Kidney epithelial cell (primary cell): ENCODE results near the gene DCAF5. TPM values are rescaled to one million over a fixed set of nuclear protein-coding genes. Genes with fewer than 3 reads are reported as not detected.
"Not testable (repeated sequence)": the region's sequence is repeated elsewhere in the genome, so short reads cannot be mapped to it uniquely, and the experiment has no call there.

ENCODE experiments used
- DNase-seq: peaks from one replicate; pipeline ENCODE4 v3.0.0-alpha.2; 2010; ENCODE audit warnings: low read depth
- H3K27me3 ChIP-seq: 2 replicates; pipeline ENCODE4 v1.6.0; 2011; ENCODE audit warnings: low read length; ENCODE audit not compliant: control insufficient read depth, insufficient read depth
- H3K36me3 ChIP-seq: 2 replicates; pipeline ENCODE4 v1.5.1; 2011; ENCODE audit warnings: low read length; ENCODE audit not compliant: control insufficient read depth, insufficient read depth
- H3K4me3 ChIP-seq: 2 replicates; pipeline ENCODE4 v1.5.1; 2011; ENCODE audit warnings: low read depth, mild to moderate bottlenecking, control low read depth, low read length
- CTCF ChIP-seq: IDR thresholded peaks from 2 replicates; pipeline ENCODE4 v1.5.1; 2011; ENCODE audit warnings: mild to moderate bottlenecking, moderate library complexity, low read length, control low read depth, inconsistent platforms; ENCODE audit not compliant: insufficient read depth, poor library complexity, severe bottlenecking
- total RNA-seq: library from RNA; depleted of rRNA; stranded (reverse); fragments of >200 nt; gene quantifications from 2 replicates; pipeline ENCODE4 v1.2.3, GENCODE V29; 2015

Gene DCAF5
- total RNA-seq, 1 donor from 2014 or later, result 23.6 TPM

DNA sequence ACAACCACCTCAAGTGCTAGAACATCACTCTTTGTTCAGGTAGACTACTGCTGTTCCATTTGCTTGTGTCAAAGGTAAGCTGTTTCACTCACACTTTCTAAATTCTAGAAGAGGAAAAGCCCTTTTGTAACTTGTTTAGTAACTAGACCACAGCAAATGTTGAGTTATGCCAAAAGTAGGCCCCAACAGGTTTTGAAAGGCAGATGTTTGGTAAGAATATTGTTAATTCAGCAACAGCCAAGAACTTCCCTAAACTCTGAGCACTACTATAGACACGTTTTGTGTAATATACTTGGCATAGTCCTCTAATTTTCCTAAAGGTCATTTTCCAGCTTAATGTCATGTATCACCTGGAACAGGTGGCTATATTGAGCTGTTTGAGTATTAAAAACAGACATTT is 79.0 kb downstream of the DCAF5 start:
- H3K36me3 ChIP-seq, result no peaks in the 10 kb centered on the region
- TF ChIP-seq CTCF, result no peak
- H3K4me3 ChIP-seq, result no peak overlapping the region
- no peaks in the 10 kb centered on the region for H3K27me3 ChIP-seq
- DNase-seq, result no peak

- no peak for DNase-seq
- TF ChIP-seq CTCF, result no peak
- H3K27me3 ChIP-seq, result no peaks in the 10 kb centered on the region
- no peaks in the 10 kb centered on the region for H3K36me3 ChIP-seq
- H3K4me3 ChIP-seq, result no peak overlapping the region
These were observed 79.5 kb downstream of the DCAF5 start for GRCh38 chr14:69073429-69073828.

- TF ChIP-seq CTCF, result no peak
- no peak for DNase-seq
- H3K4me3 ChIP-seq, result no peak overlapping the region
- H3K36me3 ChIP-seq, result no peaks in the 10 kb centered on the region
- no peaks in the 10 kb centered on the region for H3K27me3 ChIP-seq
These were observed 80.3 kb downstream of the DCAF5 start for GRCh38 chr14:69072584-69072983.

DNA sequence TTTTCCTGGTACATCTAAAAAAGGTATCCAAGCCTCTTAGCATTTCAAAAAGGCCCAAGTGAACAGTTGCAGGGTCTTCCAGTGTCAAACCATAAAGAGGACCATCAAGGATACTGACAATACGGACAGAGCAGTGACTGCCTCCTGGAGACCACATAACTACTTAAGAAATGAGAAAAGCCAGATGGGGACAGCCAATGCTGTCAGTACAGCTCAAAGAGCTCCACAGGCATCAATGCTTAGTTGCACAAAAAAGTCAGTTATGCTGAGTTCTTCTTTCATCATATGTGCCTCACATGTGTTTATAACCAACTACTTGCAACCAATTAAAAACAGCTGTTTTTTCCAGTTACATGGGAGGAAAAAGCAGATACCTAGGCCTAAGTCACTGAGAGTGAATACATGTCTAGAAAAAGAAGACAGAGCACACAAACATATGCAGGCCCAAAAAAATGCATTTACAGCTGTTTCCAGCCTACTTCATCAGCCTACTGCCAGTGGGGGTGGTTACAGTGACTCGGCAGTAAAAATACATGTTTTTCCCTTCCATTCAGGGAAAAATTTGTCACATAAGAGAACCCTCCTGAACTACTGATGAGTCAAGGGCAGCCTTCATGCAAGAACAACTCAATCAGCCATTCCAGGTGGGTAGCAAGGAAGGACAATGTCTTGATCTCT is 84.0 kb downstream of the DCAF5 start:
- Histone ChIP-seq H3K4me3 (no peak overlapping the region), H3K36me3 (no peaks in the 10 kb centered on the region), H3K27me3 (no peaks in the 10 kb centered on the region)
- no peak for TF ChIP-seq CTCF
- DNase-seq, result no peak

DNA sequence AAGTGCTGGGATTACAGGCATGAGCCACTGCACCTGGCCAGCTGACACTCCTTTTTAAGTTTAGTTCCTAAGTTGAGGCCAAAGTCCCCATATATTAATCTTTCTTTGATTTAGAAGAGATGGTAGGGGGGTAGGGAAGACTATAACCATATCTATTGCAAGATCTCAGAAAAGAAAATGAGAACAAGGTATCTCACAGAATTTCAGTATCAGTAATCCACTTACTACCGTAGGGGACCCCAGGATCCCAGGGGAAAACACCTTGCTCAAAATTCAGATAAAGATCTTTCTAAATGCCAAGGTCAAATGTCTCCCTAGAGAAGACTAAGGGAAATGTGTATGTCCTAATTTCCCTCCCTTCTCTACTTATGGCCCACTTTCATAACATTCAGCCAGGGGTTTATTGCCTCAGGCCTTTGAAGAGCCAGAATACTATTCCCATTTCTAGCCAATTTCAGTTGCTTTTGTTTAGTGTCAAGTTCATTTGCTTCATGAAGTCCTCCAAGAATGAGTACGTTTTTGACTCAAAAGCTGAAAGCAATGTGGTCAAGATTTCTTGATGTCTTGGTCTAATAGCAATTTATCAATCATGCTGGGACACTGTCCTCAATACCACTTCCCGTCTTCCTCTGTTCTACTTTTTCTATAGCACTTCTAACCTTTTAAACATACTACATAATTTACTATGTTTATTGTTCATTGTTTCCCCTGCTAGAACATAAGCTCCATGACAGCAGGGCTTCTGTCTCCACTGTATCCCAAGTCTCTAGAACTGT is 86.3 kb downstream of the DCAF5 start:
- H3K36me3 ChIP-seq, result no peaks in the 10 kb centered on the region
- TF ChIP-seq CTCF, result no peak

DNA sequence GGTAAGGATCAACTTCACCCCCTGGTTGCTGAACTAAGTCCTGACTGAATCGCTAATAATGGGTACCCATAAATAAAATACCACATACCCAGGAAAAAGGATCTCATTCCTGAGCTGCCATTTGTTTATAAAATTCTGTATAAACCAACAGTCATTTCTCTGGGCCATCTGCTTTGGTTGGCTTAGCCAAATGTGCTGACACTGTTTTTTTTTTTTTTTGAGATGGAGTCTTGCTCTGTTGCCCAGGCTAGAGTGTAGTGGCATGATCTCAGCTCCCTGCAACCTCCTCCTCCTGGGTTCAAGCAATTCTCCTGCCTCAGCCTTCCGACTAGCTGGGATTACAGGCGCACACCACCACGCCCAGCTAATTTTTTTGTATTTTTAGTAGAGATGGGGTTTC is 87.0 kb downstream of the DCAF5 start:
- not testable (repeated sequence) for DNase-seq, H3K4me3 ChIP-seq, H3K36me3 ChIP-seq, H3K27me3 ChIP-seq

More for the DNA sequence above, 86.3 kb downstream of the DCAF5 start:
- H3K27me3 ChIP-seq, result no peaks in the 10 kb centered on the region
- DNase-seq, result no peak
- no peak overlapping the region for H3K4me3 ChIP-seq
